ENCODE results near the gene FLOT1. TPM values are rescaled to one million over a fixed set of nuclear protein-coding genes. Genes with fewer than 3 reads are reported as not detected.

Gene FLOT1
- total and polyA plus RNA-seq, 2 of the 13 experiments (the other 11 are each of a cell fraction or from before 2014, with no cell fraction given) = 82.3 to 130 TPM

DNA sequence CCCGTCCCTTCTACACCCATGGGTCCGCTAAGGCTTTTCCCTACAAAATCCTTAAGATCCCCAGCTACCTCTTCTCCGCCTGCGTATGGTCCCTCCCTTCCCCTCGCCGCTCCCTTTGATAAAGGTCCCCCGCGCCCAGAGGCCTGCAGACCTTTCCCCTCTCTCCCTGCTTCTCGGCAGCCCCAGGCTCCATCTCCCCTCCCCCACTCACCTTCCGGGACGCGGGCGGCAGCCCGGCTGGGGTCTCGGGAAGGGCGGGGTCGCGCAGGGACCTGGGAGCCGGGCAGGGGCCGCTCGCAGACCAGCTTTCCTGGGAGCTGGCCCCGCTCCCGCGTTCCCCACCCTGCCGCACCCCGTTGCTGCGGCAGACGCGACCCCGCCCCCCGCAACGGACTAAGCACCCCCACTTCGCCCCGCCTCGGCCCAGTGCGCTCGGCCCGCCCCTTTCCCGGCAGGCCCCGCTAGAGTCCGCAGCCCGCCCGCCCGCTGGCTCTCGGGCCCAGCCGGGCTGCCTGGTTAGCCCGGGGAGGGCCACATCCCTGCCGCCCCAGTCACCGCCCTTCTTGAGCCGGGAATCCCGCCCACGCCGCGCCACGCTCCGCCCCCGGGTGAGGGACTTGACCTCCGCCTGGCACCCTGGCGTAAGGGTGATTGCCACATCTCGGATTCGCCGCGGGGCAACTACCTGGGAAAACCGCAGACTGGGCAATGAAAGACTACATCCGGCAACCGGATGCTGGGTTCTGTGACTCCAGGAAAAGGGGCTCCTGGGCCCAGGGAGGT lies at the start of gene FLOT1 (continued):
- TF ChIP-seq, protein P1, sequence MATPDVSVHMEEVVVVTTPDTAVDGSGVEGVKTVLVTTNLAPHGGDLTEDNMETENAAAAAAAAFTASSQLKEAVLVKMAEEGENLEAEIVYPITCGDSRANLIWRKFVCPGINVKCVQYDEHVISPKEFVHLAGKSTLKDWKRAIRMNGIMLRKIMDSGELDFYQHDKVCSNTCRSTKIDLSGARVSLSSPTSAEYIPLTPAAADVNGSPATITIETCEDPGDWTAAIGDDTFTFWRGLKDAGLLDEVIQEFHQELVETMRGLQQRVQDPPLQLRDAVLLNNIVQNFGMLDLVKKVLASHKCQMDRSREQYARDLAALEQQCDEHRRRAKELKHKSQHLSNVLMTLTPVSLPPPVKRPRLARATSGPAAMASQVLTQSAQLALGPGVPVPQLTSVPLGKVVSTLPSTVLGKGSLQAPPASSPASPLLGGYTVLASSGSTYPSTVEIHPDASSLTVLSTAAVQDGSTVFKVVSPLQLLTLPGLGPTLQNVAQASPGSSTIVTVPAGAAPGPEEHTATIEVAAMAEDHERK (CRISPR knock-in tag; IDR thresholded peaks at IDR 0.05; ENCODE audit: low read depth) = no peak
- TF ChIP-seq, protein P2, sequence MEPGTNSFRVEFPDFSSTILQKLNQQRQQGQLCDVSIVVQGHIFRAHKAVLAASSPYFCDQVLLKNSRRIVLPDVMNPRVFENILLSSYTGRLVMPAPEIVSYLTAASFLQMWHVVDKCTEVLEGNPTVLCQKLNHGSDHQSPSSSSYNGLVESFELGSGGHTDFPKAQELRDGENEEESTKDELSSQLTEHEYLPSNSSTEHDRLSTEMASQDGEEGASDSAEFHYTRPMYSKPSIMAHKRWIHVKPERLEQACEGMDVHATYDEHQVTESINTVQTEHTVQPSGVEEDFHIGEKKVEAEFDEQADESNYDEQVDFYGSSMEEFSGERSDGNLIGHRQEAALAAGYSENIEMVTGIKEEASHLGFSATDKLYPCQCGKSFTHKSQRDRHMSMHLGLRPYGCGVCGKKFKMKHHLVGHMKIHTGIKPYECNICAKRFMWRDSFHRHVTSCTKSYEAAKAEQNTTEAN (CRISPR knock-in tag; conservative IDR thresholded peaks at IDR 0.05) = no peak
- peak; percentile 95 for TF ChIP-seq HNRNPUL1 (IDR thresholded peaks at IDR 0.05; ENCODE audit: low read depth, low read length)
- peak; percentile 81 for TF ChIP-seq ZNF782 (CRISPR knock-in tag; IDR thresholded peaks at IDR 0.05; ENCODE audit: borderline replicate concordance)
- TF ChIP-seq ATM (IDR thresholded peaks at IDR 0.05; ENCODE audit: borderline replicate concordance) = no peak
- TF ChIP-seq, protein P3, sequence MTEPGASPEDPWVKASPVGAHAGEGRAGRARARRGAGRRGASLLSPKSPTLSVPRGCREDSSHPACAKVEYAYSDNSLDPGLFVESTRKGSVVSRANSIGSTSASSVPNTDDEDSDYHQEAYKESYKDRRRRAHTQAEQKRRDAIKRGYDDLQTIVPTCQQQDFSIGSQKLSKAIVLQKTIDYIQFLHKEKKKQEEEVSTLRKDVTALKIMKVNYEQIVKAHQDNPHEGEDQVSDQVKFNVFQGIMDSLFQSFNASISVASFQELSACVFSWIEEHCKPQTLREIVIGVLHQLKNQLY (CRISPR knock-in tag; IDR thresholded peaks at IDR 0.05) = no peak
- TF ChIP-seq RNF2 (conservative IDR thresholded peaks at IDR 0.05; ENCODE audit: low read depth) = no peak
- peak; percentile 79; the same call in 1 of the 2 replicates for TF ChIP-seq GLI4 (CRISPR knock-in tag; IDR thresholded peaks at IDR 0.05; ENCODE audit: borderline replicate concordance)
- TF ChIP-seq ZKSCAN1 (IDR thresholded peaks at IDR 0.05; ENCODE audit: low read length) = no peak
- TF ChIP-seq TBP (CRISPR knock-in tag; IDR thresholded peaks at IDR 0.05) = no peak
- peak; percentile 85 for TF ChIP-seq FOSL2 (CRISPR knock-in tag; IDR thresholded peaks at IDR 0.05)
- TF ChIP-seq ARNTL (CRISPR knock-in tag; IDR thresholded peaks at IDR 0.05) = no peak; the same call in 1 of the 2 replicates
- TF ChIP-seq, protein P4, sequence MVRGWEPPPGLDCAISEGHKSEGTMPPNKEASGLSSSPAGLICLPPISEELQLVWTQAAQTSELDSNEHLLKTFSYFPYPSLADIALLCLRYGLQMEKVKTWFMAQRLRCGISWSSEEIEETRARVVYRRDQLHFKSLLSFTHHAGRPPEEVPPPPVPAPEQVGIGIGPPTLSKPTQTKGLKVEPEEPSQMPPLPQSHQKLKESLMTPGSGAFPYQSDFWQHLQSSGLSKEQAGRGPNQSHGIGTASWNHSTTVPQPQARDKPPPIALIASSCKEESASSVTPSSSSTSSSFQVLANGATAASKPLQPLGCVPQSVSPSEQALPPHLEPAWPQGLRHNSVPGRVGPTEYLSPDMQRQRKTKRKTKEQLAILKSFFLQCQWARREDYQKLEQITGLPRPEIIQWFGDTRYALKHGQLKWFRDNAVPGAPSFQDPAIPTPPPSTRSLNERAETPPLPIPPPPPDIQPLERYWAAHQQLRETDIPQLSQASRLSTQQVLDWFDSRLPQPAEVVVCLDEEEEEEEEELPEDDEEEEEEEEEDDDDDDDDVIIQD (CRISPR knock-in tag; IDR thresholded peaks at IDR 0.05; ENCODE audit: low read depth) = peak; percentile 19; the same call in 1 of the 2 replicates
- peak; percentile 96 for TF ChIP-seq ZNF780A (CRISPR knock-in tag; IDR thresholded peaks at IDR 0.05)
- peak; percentile 84; the same call in 1 of the 2 replicates for TF ChIP-seq ZNF17 (CRISPR knock-in tag; IDR thresholded peaks at IDR 0.05)
- TF ChIP-seq RBFOX2 (IDR thresholded peaks at IDR 0.05; ENCODE audit: low read depth, low read length) = peak; percentile 100
- TF ChIP-seq, protein P5, sequence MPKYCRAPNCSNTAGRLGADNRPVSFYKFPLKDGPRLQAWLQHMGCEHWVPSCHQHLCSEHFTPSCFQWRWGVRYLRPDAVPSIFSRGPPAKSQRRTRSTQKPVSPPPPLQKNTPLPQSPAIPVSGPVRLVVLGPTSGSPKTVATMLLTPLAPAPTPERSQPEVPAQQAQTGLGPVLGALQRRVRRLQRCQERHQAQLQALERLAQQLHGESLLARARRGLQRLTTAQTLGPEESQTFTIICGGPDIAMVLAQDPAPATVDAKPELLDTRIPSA (CRISPR knock-in tag; IDR thresholded peaks at IDR 0.05; ENCODE audit: borderline replicate concordance) = peak; percentile 93
- TF ChIP-seq KDM5A (IDR thresholded peaks at IDR 0.05; ENCODE audit: borderline replicate concordance, low read length) = peak; percentile 71; the same call in 1 of the 2 replicates
- TF ChIP-seq MAF1 (CRISPR knock-in tag; IDR thresholded peaks at IDR 0.05; ENCODE audit: borderline replicate concordance) = no peak
- peak; percentile 98 for TF ChIP-seq NCOA5 (CRISPR knock-in tag; IDR thresholded peaks at IDR 0.05)
- TF ChIP-seq ZNF326 (CRISPR knock-in tag; IDR thresholded peaks at IDR 0.05; ENCODE audit: borderline replicate concordance) = peak; percentile 92; the same call in 1 of the 2 replicates
- TF ChIP-seq, protein P6, sequence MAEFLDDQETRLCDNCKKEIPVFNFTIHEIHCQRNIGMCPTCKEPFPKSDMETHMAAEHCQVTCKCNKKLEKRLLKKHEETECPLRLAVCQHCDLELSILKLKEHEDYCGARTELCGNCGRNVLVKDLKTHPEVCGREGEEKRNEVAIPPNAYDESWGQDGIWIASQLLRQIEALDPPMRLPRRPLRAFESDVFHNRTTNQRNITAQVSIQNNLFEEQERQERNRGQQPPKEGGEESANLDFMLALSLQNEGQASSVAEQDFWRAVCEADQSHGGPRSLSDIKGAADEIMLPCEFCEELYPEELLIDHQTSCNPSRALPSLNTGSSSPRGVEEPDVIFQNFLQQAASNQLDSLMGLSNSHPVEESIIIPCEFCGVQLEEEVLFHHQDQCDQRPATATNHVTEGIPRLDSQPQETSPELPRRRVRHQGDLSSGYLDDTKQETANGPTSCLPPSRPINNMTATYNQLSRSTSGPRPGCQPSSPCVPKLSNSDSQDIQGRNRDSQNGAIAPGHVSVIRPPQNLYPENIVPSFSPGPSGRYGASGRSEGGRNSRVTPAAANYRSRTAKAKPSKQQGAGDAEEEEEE (CRISPR knock-in tag; IDR thresholded peaks at IDR 0.05; ENCODE audit: borderline replicate concordance) = peak; percentile 41; the same call in 1 of the 2 replicates
